OCI-LY7 (cell line): Measurements from ENCODE around the gene CORO2B. TPM values are rescaled to one million over a fixed set of nuclear protein-coding genes. Genes with fewer than 3 reads are reported as not detected.

Experiments
- BruUV-seq: library from RNA; stranded (reverse); fragments of 400-500 nt; replicated peaks from 2 replicates; lab custom pipeline; 2021; lab: Mats Ljungman, UMichigan
- CTCF ChIA-PET: fragments of 300-600 bp; sonication (Branson Sonifier 250); formaldehyde crosslinking; loops from one replicate; lab custom pipeline; 2022; ENCODE audit warnings: antibody characterized with exemption; ENCODE audit not compliant: unreplicated experiment; lab: Charles Lee
- POLR2A ChIA-PET: fragments of 300-600 bp; sonication (Branson Sonifier 250); formaldehyde crosslinking; loops from one replicate; lab custom pipeline; 2022; ENCODE audit warnings: antibody characterized with exemption; lab: Charles Lee
- DNase-seq: peaks from one replicate; pipeline ENCODE4 v3.0.0-alpha.2; 2015; ENCODE audit warnings: low spot score
- H2AFZ ChIP-seq: fragments of 200-600 bp; sonication (generic), shearing (Covaris generic); 2 replicates; pipeline ENCODE4 v1.6.1; 2014; ENCODE audit warnings: mild to moderate bottlenecking, antibody characterized with exemption, low read length, moderate library complexity
- H3K27ac ChIP-seq: fragments of 200-600 bp; sonication (generic); 2 replicates; pipeline ENCODE4 v1.5.1; 2014; ENCODE audit warnings: mixed run types, low read depth, mild to moderate bottlenecking, moderate library complexity, low read length, inconsistent platforms; ENCODE audit not compliant: poor library complexity, severe bottlenecking
- H3K36me3 ChIP-seq: fragments of 200-600 bp; sonication (generic); 2 replicates; pipeline ENCODE4 v1.6.1; 2014; ENCODE audit warnings: mild to moderate bottlenecking, antibody characterized with exemption, low read length, moderate library complexity, mixed read lengths; ENCODE audit not compliant: insufficient read depth
- H3K4me1 ChIP-seq: fragments of 200-600 bp; sonication (generic); 2 replicates; pipeline ENCODE4 v1.5.1; 2014; ENCODE audit warnings: mild to moderate bottlenecking, low read length; ENCODE audit not compliant: insufficient read depth, poor library complexity, severe bottlenecking
- H3K4me2 ChIP-seq: fragments of 200-600 bp; sonication (generic); 2 replicates; pipeline ENCODE4 v1.6.1; 2014; ENCODE audit warnings: mild to moderate bottlenecking, low read length
- H3K4me3 ChIP-seq: fragments of 200-600 bp; sonication (generic); 2 replicates; pipeline ENCODE4 v1.5.1; 2014; ENCODE audit warnings: mild to moderate bottlenecking, low read depth, low read length; ENCODE audit not compliant: poor library complexity, severe bottlenecking
- H3K79me2 ChIP-seq: fragments of 200-600 bp; sonication (generic); 2 replicates; pipeline ENCODE4 v1.6.1; 2016; ENCODE audit warnings: low read depth, mild to moderate bottlenecking, low read length, moderate library complexity, mixed read lengths; ENCODE audit not compliant: insufficient read depth
- H3K9me2 ChIP-seq: fragments of 200-600 bp; sonication (generic); 2 replicates; pipeline ENCODE4 v1.6.1; 2016; ENCODE audit warnings: mild to moderate bottlenecking, low read length, mixed read lengths; ENCODE audit not compliant: insufficient read depth
- H3K9me3 ChIP-seq: fragments of 200-600 bp; sonication (generic); 2 replicates; pipeline ENCODE4 v1.6.1; 2014; ENCODE audit warnings: mild to moderate bottlenecking, mixed run types, low read length, mixed read lengths
- H4K20me1 ChIP-seq: fragments of 200-600 bp; sonication (generic); 2 replicates; pipeline ENCODE4 v1.6.1; 2014; ENCODE audit warnings: mild to moderate bottlenecking, antibody characterized with exemption, low read length, moderate library complexity, mixed read lengths; ENCODE audit not compliant: insufficient read depth
- CTCF ChIP-seq: fragments of 200-600 bp; sonication (generic); conservative IDR thresholded peaks from 2 replicates; pipeline ENCODE4 v1.5.1; 2014; ENCODE audit warnings: mild to moderate bottlenecking, antibody characterized with exemption, low read length, moderate library complexity, mixed read lengths
- EZH2phosphoT487 ChIP-seq: fragments of 200-600 bp; sonication (generic); IDR thresholded peaks from 2 replicates; pipeline ENCODE4 v1.6.1; 2018; ENCODE audit warnings: low read depth, borderline replicate concordance, mild to moderate bottlenecking, mixed run types, antibody characterized with exemption, low read length, moderate library complexity, mixed read lengths
- intact Hi-C: fragments of 100-400 bp; cut with micrococcal nuclease; formaldehyde crosslinking; loops from one replicate; pipeline ENCODE4 v1.10.0; 2022; ENCODE audit not compliant: unreplicated experiment
- total RNA-seq, 2 experiments: library from RNA; depleted of rRNA in 1 of 2; stranded (reverse); fragments of >200 nt in 1 of 2; shearing (Covaris generic) in 1 of 2; gene quantifications; 2 replicates each; pipeline ENCODE4 v1.2.3, GENCODE V29; 2014 to 2022

Gene CORO2B
- total RNA-seq, 2 experiments from 2014 or later: 7.4 to 12.5 TPM

GRCh38 chr15:68582236-68582635 is 3.4 kb downstream of the CORO2B start:
- H3K4me2 ChIP-seq: peak overlapping the region; percentile 85
- H3K79me2 ChIP-seq: peaks cover 51% of the 10 kb centered on the region; the same call in 1 of the 2 replicates
- H3K4me3 ChIP-seq: peak overlapping the region; percentile 77
- H3K9me2 ChIP-seq: no peaks in the 10 kb centered on the region
- intact Hi-C loops: no loop called here
- H3K4me1 ChIP-seq: peaks cover 86% of the 10 kb centered on the region
- no peaks in the 10 kb centered on the region; the same call in 1 of the 2 replicates for H3K36me3 ChIP-seq
- no peaks in the 10 kb centered on the region for H4K20me1 ChIP-seq
- TF ChIP-seq CTCF (no peak), EZH2phosphoT487 (no peak)
- ChIA-PET CTCF (no interaction called here), POLR2A (interaction anchor here (1.2 to 1.3 kb wide), 3 partner anchors 9 to 46 kb away, joined by 3 to 4 read pairs (median 4); no protein-coding TSS in a partner anchor)
- no peak for DNase-seq
- BruUV-seq: no TSS peak
- no peaks in the 10 kb centered on the region for H3K9me3 ChIP-seq
- H3K27ac ChIP-seq: peak overlapping the region; percentile 72
- H2AFZ ChIP-seq: no peak overlapping the region

DNA sequence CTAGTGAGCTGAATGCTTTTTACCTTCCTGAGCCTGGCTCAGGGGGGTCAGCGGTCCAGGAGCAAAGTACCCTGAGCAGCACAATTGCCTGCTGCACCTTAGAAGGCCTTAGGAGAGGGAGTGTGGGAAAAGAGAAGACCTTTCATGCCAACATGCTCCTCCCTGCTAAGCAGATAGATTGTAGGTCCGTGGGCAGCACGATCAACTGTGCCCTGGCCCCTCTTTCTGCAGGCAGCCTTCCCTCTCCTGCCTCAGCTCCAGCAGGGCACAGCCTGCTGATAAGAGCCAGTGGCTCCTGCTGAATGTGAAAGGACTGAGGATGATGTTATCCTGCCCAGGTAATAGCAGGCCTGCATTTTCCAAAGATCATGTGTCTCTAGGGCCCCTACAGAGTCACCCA is 4.1 kb downstream of the CORO2B start:
- CTCF ChIA-PET: interaction anchor here (0.6 kb wide), 1 partner anchor 38 kb away, joined by 4 read pairs; no protein-coding TSS in a partner anchor
- intact Hi-C loops: no loop called here
- POLR2A ChIA-PET: interaction anchor here (1.2 to 1.3 kb wide), 3 partner anchors 9 to 45 kb away, joined by 3 to 4 read pairs (median 4); no protein-coding TSS in a partner anchor

DNA sequence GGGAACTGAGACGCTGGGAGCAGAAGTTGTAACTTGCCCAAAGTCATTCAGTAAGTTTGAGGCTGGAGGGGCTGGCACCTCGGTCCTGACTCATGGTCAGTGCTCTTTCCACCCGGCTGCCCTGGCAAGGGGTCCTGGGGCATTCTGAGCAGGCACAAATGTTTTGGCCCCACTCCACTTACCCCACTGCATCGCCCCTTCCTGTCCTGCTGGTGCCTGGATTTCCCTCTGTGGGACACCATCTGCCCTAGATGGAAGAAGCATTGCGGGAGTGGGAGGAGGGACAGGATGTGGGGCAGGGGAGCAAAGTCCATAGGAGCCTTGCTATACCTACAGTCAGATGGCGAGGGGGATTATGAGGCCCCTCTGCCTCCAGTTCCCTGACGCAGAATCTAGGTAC is 4.5 kb downstream of the CORO2B start:
- ChIA-PET POLR2A (interaction anchor here (1.3 kb wide), 1 partner anchor 8 kb away, joined by 4 read pairs; no protein-coding TSS in a partner anchor), CTCF (no interaction called here)
- peaks cover 62% of the 10 kb centered on the region; the same call in 1 of the 2 replicates for H3K79me2 ChIP-seq
- TF ChIP-seq EZH2phosphoT487 (no peak), CTCF (no peak)
- BruUV-seq: no TSS peak
- H3K4me3 ChIP-seq: no peak overlapping the region
- no peak overlapping the region for H3K27ac ChIP-seq
- no peak overlapping the region for H2AFZ ChIP-seq
- no peaks in the 10 kb centered on the region for H3K9me2 ChIP-seq
- no peaks in the 10 kb centered on the region for H3K9me3 ChIP-seq
- peak overlapping the region; percentile 44 for H3K4me2 ChIP-seq
- H4K20me1 ChIP-seq: no peaks in the 10 kb centered on the region
- intact Hi-C loops: no loop called here
- no peak for DNase-seq
- no peaks in the 10 kb centered on the region; the same call in 1 of the 2 replicates for H3K36me3 ChIP-seq
- H3K4me1 ChIP-seq: peaks cover 86% of the 10 kb centered on the region

More for the DNA sequence above, 4.1 kb downstream of the CORO2B start:
- Histone ChIP-seq H4K20me1 (no peaks in the 10 kb centered on the region), H3K79me2 (peaks cover 58% of the 10 kb centered on the region; the same call in 1 of the 2 replicates), H3K27ac (peak overlapping the region; percentile 72), H3K36me3 (no peaks in the 10 kb centered on the region; the same call in 1 of the 2 replicates), H3K4me2 (peak overlapping the region; percentile 85), H3K4me3 (no peak overlapping the region), H3K9me2 (no peaks in the 10 kb centered on the region), H2AFZ (no peak overlapping the region), H3K4me1 (peaks cover 86% of the 10 kb centered on the region), H3K9me3 (no peaks in the 10 kb centered on the region)
- BruUV-seq: no TSS peak
- DNase-seq: no peak
- no peak for TF ChIP-seq EZH2phosphoT487
